ENCODE results near the gene LPCAT2. TPM values are rescaled to one million over a fixed set of nuclear protein-coding genes. Genes with fewer than 3 reads are reported as not detected.

The LPCAT2 gene
- total RNA-seq, 2 experiments from 2014 or later = not detected

- H3K4me3 ChIP-seq (ENCODE audit: low read depth, low read length, poor library complexity, severe bottlenecking) = no peak overlapping the region
Measured at GRCh38 chr16:55500530-55501011, 8.3 kb upstream of the LPCAT2 start.

GRCh38 chr16:55501549-55502322 lies 7.1 kb upstream of the LPCAT2 start:
- no peak overlapping the region for H3K4me2 ChIP-seq (ENCODE audit: low read length)
- BruUV-seq (replicated peaks) = no TSS peak

More at GRCh38 chr16:55500530-55501011, 8.3 kb upstream of the LPCAT2 start:
- CTCF ChIA-PET (ENCODE audit: unreplicated experiment) = no interaction called here
- POLR2A ChIA-PET = interaction anchor here (0.6 kb wide), 2 partner anchors 1620 to 1831 kb away, joined by 3 read pairs; no protein-coding TSS in a partner anchor
- H3K27ac ChIP-seq (ENCODE audit: low read depth, low read length, poor library complexity, severe bottlenecking) = no peak overlapping the region
- H3K79me2 ChIP-seq (ENCODE audit: insufficient read depth, low read depth, low read length) = no peaks in the 10 kb centered on the region
- no peaks in the 10 kb centered on the region for H3K9me2 ChIP-seq (ENCODE audit: insufficient read depth, low read length)
- no peak for DNase-seq (ENCODE audit: low spot score)
- no peaks in the 10 kb centered on the region for H3K4me1 ChIP-seq (ENCODE audit: insufficient read depth, low read length, poor library complexity, severe bottlenecking)
- H2AFZ ChIP-seq (ENCODE audit: low read length) = no peak overlapping the region
- BruUV-seq (replicated peaks) = no TSS peak
- TF ChIP-seq EZH2phosphoT487 (IDR thresholded peaks at IDR 0.05; ENCODE audit: borderline replicate concordance, low read depth, low read length) = no peak
- no peak for TF ChIP-seq CTCF (conservative IDR thresholded peaks at IDR 0.05; ENCODE audit: low read length)
- H3K36me3 ChIP-seq (ENCODE audit: insufficient read depth, low read length) = no peaks in the 10 kb centered on the region
- no peak overlapping the region for H3K4me2 ChIP-seq (ENCODE audit: low read length)
- H3K9me3 ChIP-seq (ENCODE audit: low read length) = no peaks in the 10 kb centered on the region
- intact Hi-C loops (cut with micrococcal nuclease; ENCODE audit: unreplicated experiment) = no loop called here
- H4K20me1 ChIP-seq (ENCODE audit: insufficient read depth, low read length) = no peaks in the 10 kb centered on the region

More at GRCh38 chr16:55501549-55502322, 7.1 kb upstream of the LPCAT2 start:
- H3K4me1 ChIP-seq (ENCODE audit: insufficient read depth, low read length, poor library complexity, severe bottlenecking) = no peaks in the 10 kb centered on the region
- H3K9me3 ChIP-seq (ENCODE audit: low read length) = no peaks in the 10 kb centered on the region
- POLR2A ChIA-PET = interaction anchor here (1.1 kb wide), 1 partner anchor 32 kb away, joined by 3 read pairs; no protein-coding TSS in a partner anchor
- no peaks in the 10 kb centered on the region for H3K9me2 ChIP-seq (ENCODE audit: insufficient read depth, low read length)
- H3K79me2 ChIP-seq (ENCODE audit: insufficient read depth, low read depth, low read length) = no peaks in the 10 kb centered on the region
- H4K20me1 ChIP-seq (ENCODE audit: insufficient read depth, low read length) = no peaks in the 10 kb centered on the region
- no peak overlapping the region for H3K27ac ChIP-seq (ENCODE audit: low read depth, low read length, poor library complexity, severe bottlenecking)
- intact Hi-C loops (cut with micrococcal nuclease; ENCODE audit: unreplicated experiment) = no loop called here
- DNase-seq (ENCODE audit: low spot score) = peak; percentile 2
- CTCF ChIA-PET (ENCODE audit: unreplicated experiment) = no interaction called here
- no peak overlapping the region for H2AFZ ChIP-seq (ENCODE audit: low read length)
- no peak for TF ChIP-seq EZH2phosphoT487 (IDR thresholded peaks at IDR 0.05; ENCODE audit: borderline replicate concordance, low read depth, low read length)
- peak; percentile 37 for TF ChIP-seq CTCF (conservative IDR thresholded peaks at IDR 0.05; ENCODE audit: low read length)
- H3K36me3 ChIP-seq (ENCODE audit: insufficient read depth, low read length) = no peaks in the 10 kb centered on the region
- no peak overlapping the region for H3K4me3 ChIP-seq (ENCODE audit: low read depth, low read length, poor library complexity, severe bottlenecking)

Measured in OCI-LY7 (cell line).